NT2/D1 (cell line): ENCODE data around the gene GATC.

Source experiments
- SUZ12 ChIP-seq: IDR thresholded peaks from 2 replicates; pipeline ENCODE4 v1.6.1; 2011; ENCODE audit not compliant: insufficient read length, insufficient read depth; ENCODE audit errors: extremely low read depth
- ZNF274 ChIP-seq: IDR thresholded peaks from 2 replicates; pipeline ENCODE4 v1.6.1; 2011; ENCODE audit warnings: mild to moderate bottlenecking, low read depth, low read length

GRCh38 chr12:120463712-120464111 is 17.5 kb downstream of the GATC start:
- no peak for TF ChIP-seq SUZ12
- no peak for TF ChIP-seq ZNF274
